Stimulated activated CD8-positive, alpha-beta memory T cell treated with anti-CD3 and anti-CD28 coated beads, Interleukin-15, amount 100 ng/mL, for 4 hours (primary cell): Measurements from ENCODE around the gene TAMM41.
"Not testable (repeated sequence)": the region's sequence is repeated elsewhere in the genome, so short reads cannot be mapped to it uniquely, and the experiment has no call there.

Experiments
- DNase-seq, 2 donors: peaks; one replicate each; pipeline ENCODE4 v3.0.0-alpha.2; 2020; ENCODE audit warnings: low read depth in 2 of 2

The TAMM41 gene

GRCh38 chr3:11769704-11770476, 76.8 kb downstream of the TAMM41 start:
- DNase-seq, result no peak

- no peak for DNase-seq
These were observed 78.1 kb downstream of the TAMM41 start for GRCh38 chr3:11768604-11769003.

GRCh38 chr3:11764931-11765363, 81.7 kb downstream of the TAMM41 start:
- no peak for DNase-seq

GRCh38 chr3:11759996-11760395, 86.7 kb downstream of the TAMM41 start:
- DNase-seq, result no peak

- no peak for DNase-seq
These were observed 88.8 kb downstream of the TAMM41 start for GRCh38 chr3:11757929-11758328.

GRCh38 chr3:11757441-11757875, 89.2 kb downstream of the TAMM41 start:
- DNase-seq, result no peak

- no peak for DNase-seq
These were observed 91.4 kb downstream of the TAMM41 start for GRCh38 chr3:11755276-11755675.

- not testable (repeated sequence) for DNase-seq
These were observed 94.4 kb downstream of the TAMM41 start for GRCh38 chr3:11752254-11752653.

GRCh38 chr3:11748306-11748705, 98.4 kb downstream of the TAMM41 start:
- not testable (repeated sequence) for DNase-seq
